H1 (cell line): ENCODE results near the gene DENND5B. TPM values are rescaled to one million over a fixed set of nuclear protein-coding genes. Genes with fewer than 3 reads are reported as not detected.

Source experiments
- CTCF ChIA-PET: fragments of 300-600 bp; sonication (Branson Sonifier 250); formaldehyde crosslinking; loops from one replicate; lab custom pipeline; 2021; ENCODE audit not compliant: partially characterized antibody; lab: Charles Lee
- POLR2A ChIA-PET: fragments of 300-600 bp; sonication (Branson Sonifier 250); formaldehyde crosslinking; loops from one replicate; lab custom pipeline; 2021; ENCODE audit warnings: inconsistent platforms; ENCODE audit not compliant: partially characterized antibody; lab: Charles Lee
- DNase-seq, 2 experiments: peaks; one replicate each; pipeline versions ENCODE4 v3.0.0 to v3.0.0-alpha.2; 2010 to 2022; ENCODE audit warnings: low spot score in 2 of 2, low read depth in 1 of 2, mixed read lengths in 1 of 2
- FAIRE-seq: peaks from 2 replicates; lab custom pipeline; 2011; peaks lifted over from hg19 to GRCh38; lab: Jason Lieb, UNC
- H2AFZ ChIP-seq: 2 replicates; pipeline ENCODE4 v1.8.1; 2012; ENCODE audit warnings: low read length, inconsistent platforms
- H2AK5ac ChIP-seq: 2 replicates; pipeline ENCODE4 v1.6.1; 2013; ENCODE audit warnings: low read depth, low read length
- H2BK120ac ChIP-seq: replicated peaks from 2 replicates; pipeline ENCODE3; 2013; ENCODE audit warnings: low read depth, low read length, inconsistent platforms
- H2BK12ac ChIP-seq: 2 replicates; pipeline ENCODE4 v1.6.1; 2013; ENCODE audit warnings: low read depth, low read length
- H2BK15ac ChIP-seq: 2 replicates; pipeline ENCODE4 v1.6.1; 2013; ENCODE audit warnings: low read length
- H2BK20ac ChIP-seq: 2 replicates; pipeline ENCODE4 v1.6.1; 2013; ENCODE audit warnings: low read length
- H2BK5ac ChIP-seq: 2 replicates; pipeline ENCODE4 v1.6.1; 2013; ENCODE audit warnings: low read depth, low read length
- H3K14ac ChIP-seq: 2 replicates; pipeline ENCODE4 v1.6.1; 2013; ENCODE audit warnings: inconsistent platforms; ENCODE audit not compliant: insufficient read length
- H3K18ac ChIP-seq: 2 replicates; pipeline ENCODE4 v1.6.1; 2013; ENCODE audit warnings: low read length; ENCODE audit errors: extremely low read depth
- H3K23ac ChIP-seq: 2 replicates; pipeline ENCODE4 v1.6.1; 2013; ENCODE audit warnings: inconsistent platforms; ENCODE audit not compliant: insufficient read length
- H3K23me2 ChIP-seq: 2 replicates; pipeline ENCODE4 v1.6.1; 2013; ENCODE audit warnings: low read depth, low read length
- H3K27ac ChIP-seq: 2 replicates; pipeline ENCODE4 v1.6.1; 2011; ENCODE audit warnings: low read depth, low read length, inconsistent platforms
- H3K27me3 ChIP-seq, 4 experiments: replicated peaks in 1 of 4; 1 replicate in 1 of 4; 2 replicates in 3 of 4; pipeline versions ENCODE4 v1.6.1 to v1.8.1; 2011 to 2013; ENCODE audit warnings: low read length in 3 of 4, mild to moderate bottlenecking in 3 of 4, inconsistent platforms in 2 of 4, mixed read lengths in 2 of 4, moderate library complexity in 1 of 4; ENCODE audit not compliant: control insufficient read depth in 3 of 4, insufficient read depth in 3 of 4; ENCODE audit errors: extremely low read depth in 1 of 4
- H3K36me3 ChIP-seq, 4 experiments: 2 replicates each; pipeline versions ENCODE4 v1.6.1 to v1.8.1; 2011 to 2013; ENCODE audit warnings: mild to moderate bottlenecking in 4 of 4, low read length in 3 of 4, moderate library complexity in 2 of 4, control low read depth in 1 of 4, inconsistent platforms in 1 of 4; ENCODE audit not compliant: insufficient read depth in 4 of 4, control insufficient read depth in 2 of 4
- H3K4ac ChIP-seq: replicated peaks from 2 replicates; pipeline ENCODE3; 2013; ENCODE audit warnings: low read length, low read depth, mixed read lengths, inconsistent platforms; ENCODE audit not compliant: insufficient read length
- H3K4me1 ChIP-seq, 4 experiments: replicated peaks in 1 of 4; 1 replicate in 1 of 4; 2 replicates in 3 of 4; pipeline versions ENCODE4 v1.6.1 to v1.8.1; 2011 to 2013; ENCODE audit warnings: low read length in 3 of 4, inconsistent platforms in 2 of 4, mixed read lengths in 1 of 4; ENCODE audit not compliant: insufficient read depth in 4 of 4, control insufficient read depth in 3 of 4
- H3K4me2 ChIP-seq, 2 experiments: 2 replicates each; pipeline versions ENCODE4 v1.6.1 to v1.8.1; 2011 to 2013; ENCODE audit warnings: low read depth in 2 of 2, low read length in 2 of 2, control low read depth in 1 of 2, inconsistent platforms in 1 of 2, mild to moderate bottlenecking in 1 of 2; ENCODE audit not compliant: insufficient read depth in 1 of 2
- H3K4me3 ChIP-seq, 4 experiments: fragments of 200-600, 300-600 bp in 1 of 4; sonication (generic), shearing (Covaris generic), sonication (Bioruptor Twin) in 1 of 4; 2 replicates each; pipeline versions ENCODE4 v1.5.1 to v1.8.1; 2011 to 2016; ENCODE audit warnings: low read length in 4 of 4, low read depth in 3 of 4, control low read depth in 2 of 4, inconsistent platforms in 2 of 4, mild to moderate bottlenecking in 2 of 4, mixed read lengths in 1 of 4, moderate library complexity in 1 of 4; ENCODE audit not compliant: insufficient read depth in 2 of 4; ENCODE audit errors: extremely low read depth in 1 of 4
- H3K56ac ChIP-seq: replicated peaks from 2 replicates; pipeline ENCODE3; 2013; ENCODE audit warnings: low read depth, mild to moderate bottlenecking, mixed read lengths, low read length, inconsistent platforms; ENCODE audit not compliant: insufficient read length
- H3K79me1 ChIP-seq: 2 replicates; pipeline ENCODE4 v1.6.1; 2013; ENCODE audit warnings: low read depth, low read length, control low read depth
- H3K79me2 ChIP-seq, 2 experiments: 2 replicates each; pipeline versions ENCODE4 v1.6.1 to v1.8.1; 2012 to 2013; ENCODE audit warnings: low read length in 2 of 2, mild to moderate bottlenecking in 2 of 2, inconsistent platforms in 1 of 2; ENCODE audit not compliant: insufficient read depth in 2 of 2, control insufficient read depth in 1 of 2
- H3K9ac ChIP-seq, 4 experiments: replicated peaks in 1 of 4; 1 replicate in 1 of 4; 2 replicates in 3 of 4; pipeline versions ENCODE4 v1.6.1 to v1.8.1; 2011 to 2013; ENCODE audit warnings: low read depth in 3 of 4, low read length in 3 of 4, control low read depth in 2 of 4, mild to moderate bottlenecking in 2 of 4, moderate library complexity in 2 of 4, inconsistent platforms in 1 of 4; ENCODE audit errors: extremely low read depth in 1 of 4
- H3K9me3 ChIP-seq, 2 experiments: 2 replicates each; pipeline versions ENCODE4 v1.6.1 to v1.8.1; 2012 to 2013; ENCODE audit warnings: mild to moderate bottlenecking in 2 of 2, moderate library complexity in 2 of 2, control low read depth in 1 of 2, inconsistent platforms in 1 of 2, low read depth in 1 of 2, low read length in 1 of 2, mixed read lengths in 1 of 2; ENCODE audit not compliant: insufficient read depth in 2 of 2
- H4K20me1 ChIP-seq, 2 experiments: replicated peaks in 1 of 2; 2 replicates each; pipeline versions ENCODE3 to v1.8.1; 2011 to 2013; ENCODE audit warnings: inconsistent platforms in 2 of 2, low read length in 2 of 2, mild to moderate bottlenecking in 1 of 2; ENCODE audit not compliant: insufficient read depth in 2 of 2, control insufficient read depth in 1 of 2
- H4K5ac ChIP-seq: 2 replicates; pipeline ENCODE4 v1.6.1; 2013; ENCODE audit warnings: low read length, low read depth, mixed read lengths, inconsistent platforms; ENCODE audit not compliant: insufficient read length
- H4K8ac ChIP-seq: 2 replicates; pipeline ENCODE4 v1.8.0; 2013; ENCODE audit warnings: mild to moderate bottlenecking, moderate library complexity, low read length, inconsistent platforms; ENCODE audit not compliant: insufficient read depth; ENCODE audit errors: extremely low read depth
- H4K91ac ChIP-seq: replicated peaks from 2 replicates; pipeline ENCODE3; 2013; ENCODE audit warnings: low read length, mixed read lengths, inconsistent platforms; ENCODE audit not compliant: insufficient read length
- EP300 ChIP-seq, 2 experiments: IDR thresholded peaks; 1 replicate in 1 of 2; 2 replicates in 1 of 2; pipeline ENCODE4 v1.6.1; 2011 to 2012; ENCODE audit warnings: low read depth in 2 of 2, low read length in 2 of 2, mild to moderate bottlenecking in 2 of 2, borderline replicate concordance in 1 of 2, inconsistent platforms in 1 of 2, moderate library complexity in 1 of 2
- HDAC6 ChIP-seq: IDR thresholded peaks from one replicate; pipeline ENCODE4 v1.7.1; 2012; ENCODE audit warnings: low read depth, mild to moderate bottlenecking, inconsistent platforms, low read length, moderate library complexity
- JUN ChIP-seq: IDR thresholded peaks from 2 replicates; pipeline ENCODE4 v1.6.1; 2011; ENCODE audit warnings: low read depth, mild to moderate bottlenecking, improper control_type of control experiment, low read length
- JUND ChIP-seq: IDR thresholded peaks from 2 replicates; pipeline ENCODE4 v1.6.1; 2011; ENCODE audit warnings: mild to moderate bottlenecking, improper control_type of control experiment, low read length
- RBBP5 ChIP-seq: IDR thresholded peaks from 2 replicates; pipeline ENCODE4 v1.7.1; 2012; ENCODE audit warnings: low read depth, mild to moderate bottlenecking, inconsistent platforms, low read length, moderate library complexity, borderline replicate concordance
- SAP30 ChIP-seq: fragments of 300-600 bp; sonication (generic); IDR thresholded peaks from 2 replicates; pipeline ENCODE4 v1.7.1; 2012; ENCODE audit warnings: low read length, moderate library complexity, mild to moderate bottlenecking, inconsistent platforms; ENCODE audit not compliant: insufficient read depth, insufficient replicate concordance
- SIRT6 ChIP-seq: IDR thresholded peaks from one replicate; pipeline ENCODE4 v1.7.1; 2012; ENCODE audit warnings: low read length, inconsistent platforms
- TAF7 ChIP-seq: optimal IDR thresholded peaks from 2 replicates; pipeline ENCODE3; 2011; ENCODE audit warnings: low read depth, mild to moderate bottlenecking, inconsistent platforms, low read length, moderate library complexity, borderline replicate concordance
- TCF12 ChIP-seq: IDR thresholded peaks from 2 replicates; pipeline ENCODE4 v1.6.1; 2011; ENCODE audit warnings: low read depth, mild to moderate bottlenecking, low read length
- WGBS, 2 experiments: shearing (Covaris generic) in 1 of 2; methylation state at CpG; one replicate each; pipeline versions ENCODE4 v1.1.6 to v1.1.7; 2013 to 2015; ENCODE audit warnings: low lambda C conversion rate in 2 of 2, mixed read lengths in 2 of 2, inconsistent platforms in 1 of 2, low coverage in 1 of 2, missing lambda C conversion rate in 1 of 2; ENCODE audit not compliant: insufficient replicate concordance in 2 of 2, insufficient coverage in 1 of 2, insufficient read length in 1 of 2; ENCODE audit errors: extremely low coverage in 1 of 2, missing lambda C conversion rate in 1 of 2; 5-methylcytosine and 5-hydroxymethylcytosine counted together
- polyA plus RNA-seq, 7 experiments: library from polyadenylated mRNA; depleted of rRNA in 3 of 7; stranded (reverse) in 5 of 7; unstranded in 2 of 7; fragments of >200 nt in 5 of 7; fragments of 200-250 nt in 2 of 7; gene quantifications; 1 replicate in 5 of 7; 2 replicates in 1 of 7; 4 replicates in 1 of 7; pipeline versions ENCODE4 v1.2.1 to v1.2.3, GENCODE V29; 2011 to 2013; ENCODE audit warnings: missing spikeins in 2 of 7, mixed read lengths in 2 of 7
- total RNA-seq: library from RNA; stranded (reverse); fragmentation: NEBNext Ultra II Directional; extraction: Animal tissue kit (Norgen Biotek cat#: 25700); gene quantifications from 2 replicates; pipeline ENCODE4 v1.2.1, GENCODE V29; 2021

The DENND5B gene
- total and polyA plus RNA-seq, 2 of the 8 experiments (the other 6 are each of a cell fraction or from before 2014, with no cell fraction given), result 13.4 to 20.2 TPM

- WGBS, 2 experiments, result 16% methylated on average over 4 of the region's 4 CpGs; no CpG with 5 or more reads in 1 of the 2 experiments
- no peak overlapping the region for H3K4ac ChIP-seq
- H3K4me1 ChIP-seq, result peaks cover 11 to 38% (median 22%) of the 10 kb centered on the region in 4 experiments
- no peak overlapping the region for H3K56ac ChIP-seq
- H3K9ac ChIP-seq, result no peak overlapping the region
- H3K14ac ChIP-seq, result no peak overlapping the region
- peak overlapping the region; percentile 94 for H4K5ac ChIP-seq
- H4K20me1 ChIP-seq, result no peaks in the 10 kb centered on the region
- H3K4me3 ChIP-seq, result peak overlapping the region in 1 of 4 experiments; percentile 25; a peak in 3 of 8 replicates
- no peak overlapping the region for H4K8ac ChIP-seq
- peak overlapping the region; percentile 68 for H2BK120ac ChIP-seq
- H4K91ac ChIP-seq, result no peak overlapping the region
- no peak overlapping the region for H2BK12ac ChIP-seq
- no peaks in the 10 kb centered on the region for H3K27me3 ChIP-seq
- ChIA-PET POLR2A (interaction anchor here (0.6 to 3.7 kb wide), 9 partner anchors 10 to 193 kb away, joined by 3 to 18 read pairs (median 6); partner anchors contain the start of genes DENND5B and SINHCAF), CTCF (interaction anchor here (0.6 to 1.4 kb wide), 7 partner anchors 8 to 131 kb away, joined by 4 to 7 read pairs (median 4); no protein-coding TSS in a partner anchor)
- peak overlapping the region; percentile 86 for H3K18ac ChIP-seq
- H2BK15ac ChIP-seq, result no peak overlapping the region
- H3K79me2 ChIP-seq, result peaks cover 0 to 36% of the 10 kb centered on the region in 2 experiments; a peak in 2 of 4 replicates
- H2AK5ac ChIP-seq, result no peak overlapping the region
- H3K9me3 ChIP-seq, result no peaks in the 10 kb centered on the region
- peak overlapping the region; percentile 44 to 55 for H3K4me2 ChIP-seq
- no peaks in the 10 kb centered on the region; the same call in 1 of the 2 replicates for H3K23me2 ChIP-seq
- peak overlapping the region; percentile 51; the same call in 1 of the 2 replicates for H2BK20ac ChIP-seq
- H3K36me3 ChIP-seq, result no peaks in the 10 kb centered on the region
- H3K23ac ChIP-seq, result no peak overlapping the region
- peak overlapping the region; percentile 62; the same call in 1 of the 2 replicates for H2BK5ac ChIP-seq
- FAIRE-seq, result peak; percentile 91
- peak in 1 of 2 experiments; percentile 64 for DNase-seq
- H3K79me1 ChIP-seq, result no peaks in the 10 kb centered on the region
- peak overlapping the region; percentile 48; the same call in 1 of the 2 replicates for H3K27ac ChIP-seq
- H2AFZ ChIP-seq, result no peak overlapping the region
- TF ChIP-seq EP300 (IDR thresholded peaks at IDR 0.05; ENCODE audit: borderline replicate concordance in 1 of 2, low read depth in 2 of 2, low read length in 2 of 2) (peak in 1 of 2 experiments; percentile 43; a peak in 1 of 3 replicates), RBBP5 (no peak), JUND (peak; percentile 79), SIRT6 (no peak), SAP30 (no peak), TAF7 (no peak), HDAC6 (no peak), JUN (peak; percentile 64; the same call in 1 of the 2 replicates), TCF12 (peak; percentile 91)
These were observed 72.2 kb downstream of the DENND5B start for GRCh38 chr12:31518680-31519227.
